HG02970 (cell line): Measurements from ENCODE around the gene CREBBP.

Source experiments
- ATAC-seq: cut with Tn5 transposase; IDR thresholded peaks from one replicate; pipeline ENCODE4 v1.9.1; 2021; ENCODE audit warnings: mild to moderate bottlenecking, moderate library complexity, moderate number of reproducible peaks; ENCODE audit not compliant: unreplicated experiment, low FRiP score

Gene CREBBP

GRCh38 chr16:3800477-3801270 lies 79.8 kb downstream of the CREBBP start:
- ATAC-seq = no peak

GRCh38 chr16:3800019-3800418 lies 80.5 kb downstream of the CREBBP start:
- ATAC-seq = no peak

- ATAC-seq = no peak
These were observed 81.2 kb downstream of the CREBBP start for GRCh38 chr16:3799354-3799753.

- no peak for ATAC-seq
These were observed 81.7 kb downstream of the CREBBP start for GRCh38 chr16:3798838-3799237.

GRCh38 chr16:3797904-3798811 lies 82.4 kb downstream of the CREBBP start:
- ATAC-seq = no peak

- ATAC-seq = no peak
These were observed 83.0 kb downstream of the CREBBP start for GRCh38 chr16:3797473-3797872.

- ATAC-seq = no peak
These were observed 87.3 kb downstream of the CREBBP start for GRCh38 chr16:3793161-3793576.

- ATAC-seq = no peak
These were observed 88.0 kb downstream of the CREBBP start for GRCh38 chr16:3792472-3793012.

- ATAC-seq = no peak
These were observed 88.8 kb downstream of the CREBBP start for GRCh38 chr16:3791701-3792100.

- no peak for ATAC-seq
These were observed 91.0 kb downstream of the CREBBP start for GRCh38 chr16:3789375-3790099.

- no peak for ATAC-seq
These were observed 91.7 kb downstream of the CREBBP start for GRCh38 chr16:3788711-3789374.

- ATAC-seq = no peak
These were observed 92.4 kb downstream of the CREBBP start for GRCh38 chr16:3787924-3788661.

GRCh38 chr16:3785413-3785812 lies 95.1 kb downstream of the CREBBP start:
- no peak for ATAC-seq

- no peak for ATAC-seq
These were observed 97.0 kb downstream of the CREBBP start for GRCh38 chr16:3783516-3783915.

GRCh38 chr16:3782566-3782965 lies 97.9 kb downstream of the CREBBP start:
- no peak for ATAC-seq

- ATAC-seq = no peak
These were observed 99.1 kb downstream of the CREBBP start for GRCh38 chr16:3781421-3781820.

GRCh38 chr16:3780570-3780969 lies 99.9 kb downstream of the CREBBP start:
- no peak for ATAC-seq

GRCh38 chr16:3776316-3776715 lies 104.2 kb downstream of the CREBBP start:
- ATAC-seq = no peak

GRCh38 chr16:3774819-3775218 lies 105.7 kb downstream of the CREBBP start:
- no peak for ATAC-seq
